ENCODE measurements around the gene ERG. TPM values are rescaled to one million over a fixed set of nuclear protein-coding genes. Genes with fewer than 3 reads are reported as not detected.

ERG gene
- total RNA-seq, 1 experiment from 2014 or later, result 4.5 TPM

GRCh38 chr21:38469642-38470041 is 28.6 kb downstream of the ERG start:
- H3K4me3 Mint-ChIP-seq, result no peak overlapping the region
- POLR2A ChIA-PET, result no interaction called here

More at GRCh38 chr21:38469642-38470041, 28.6 kb downstream of the ERG start:
- no peaks in the 10 kb centered on the region; the same call in 1 of the 2 replicates for H3K27me3 Mint-ChIP-seq (ENCODE audit: low read depth)
- no peak for ATAC-seq
- peaks cover 4% of the 10 kb centered on the region for H3K9me3 Mint-ChIP-seq
- H3K27ac Mint-ChIP-seq, result no peak overlapping the region
- TF ChIP-seq GRHL2 (CRISPR knock-in tag; IDR thresholded peaks at IDR 0.05; ENCODE audit: insufficient replicate concordance, severe bottlenecking) (no peak), ZNF423 (CRISPR knock-in tag; IDR thresholded peaks at IDR 0.05) (no peak), ZNF281 (CRISPR knock-in tag; IDR thresholded peaks at IDR 0.05) (no peak), ZNF532 (CRISPR knock-in tag; IDR thresholded peaks at IDR 0.05; ENCODE audit: borderline replicate concordance) (no peak), JAZF1 (CRISPR knock-in tag; IDR thresholded peaks at IDR 0.05) (no peak), NFYB (CRISPR knock-in tag; conservative IDR thresholded peaks at IDR 0.05; ENCODE audit: low read depth) (no peak), ZMAT4 (CRISPR knock-in tag; IDR thresholded peaks at IDR 0.05) (no peak), ATF2 (CRISPR knock-in tag; IDR thresholded peaks at IDR 0.05; ENCODE audit: borderline replicate concordance, low read depth) (no peak), ETV6 (CRISPR knock-in tag; IDR thresholded peaks at IDR 0.05) (no peak), TCF7 (CRISPR knock-in tag; IDR thresholded peaks at IDR 0.05; ENCODE audit: low read depth) (no peak), ARID4B (CRISPR knock-in tag; IDR thresholded peaks at IDR 0.05; ENCODE audit: borderline replicate concordance) (no peak)
- CTCF ChIA-PET, result no interaction called here
- no peak for DNase-seq (ENCODE audit: low spot score)
- H3K36me3 Mint-ChIP-seq, result no peaks in the 10 kb centered on the region
- peaks cover 51% of the 10 kb centered on the region for H3K4me1 Mint-ChIP-seq

Measured in WTC11 (cell line).